ENCODE results near the gene PCDH9.

Gene PCDH9

GRCh38 chr13:67146523-67147130 is 83.5 kb downstream of the PCDH9 start:
- H3K36me3 ChIP-seq (ENCODE audit: low read length), result no peaks in the 10 kb centered on the region
- no peaks in the 10 kb centered on the region for H3K79me2 ChIP-seq (ENCODE audit: insufficient read depth, low read length)
- no peaks in the 10 kb centered on the region for H4K20me1 ChIP-seq (ENCODE audit: low read depth, low read length)
- no peak for TF ChIP-seq CTCF (IDR thresholded peaks at IDR 0.05; ENCODE audit: insufficient read depth, low read length, poor library complexity, severe bottlenecking)
- TF ChIP-seq EZH2phosphoT487 (conservative IDR thresholded peaks at IDR 0.05; ENCODE audit: low read length), result no peak
- no peak overlapping the region for H2AFZ ChIP-seq (ENCODE audit: low read depth, low read length, severe bottlenecking)
- H3F3A ChIP-seq (ENCODE audit: insufficient read depth), result no peaks in the 10 kb centered on the region
- no peak overlapping the region for H3K9ac ChIP-seq (ENCODE audit: low read length)
- H3K27me3 ChIP-seq (ENCODE audit: low read length), result no peaks in the 10 kb centered on the region
- no peak overlapping the region for H3K4me3 ChIP-seq (ENCODE audit: insufficient read depth, low read length, poor library complexity, severe bottlenecking)
- no peak overlapping the region for H3K4me2 ChIP-seq (ENCODE audit: low read depth, low read length, poor library complexity, severe bottlenecking)
- no peaks in the 10 kb centered on the region for H3K9me2 ChIP-seq (replicated peaks; ENCODE audit: insufficient read depth, low read length)
- no peak overlapping the region for H3K27ac ChIP-seq (ENCODE audit: low read depth, low read length)
- no peaks in the 10 kb centered on the region for H3K9me3 ChIP-seq (ENCODE audit: insufficient read depth, low read length)

GRCh38 chr13:67145950-67146349 is 84.2 kb downstream of the PCDH9 start:
- no peak overlapping the region for H3K4me2 ChIP-seq (ENCODE audit: low read depth, low read length, poor library complexity, severe bottlenecking)
- H3K36me3 ChIP-seq (ENCODE audit: low read length), result no peaks in the 10 kb centered on the region
- H4K20me1 ChIP-seq (ENCODE audit: low read depth, low read length), result no peaks in the 10 kb centered on the region
- no peak overlapping the region for H3K4me3 ChIP-seq (ENCODE audit: insufficient read depth, low read length, poor library complexity, severe bottlenecking)
- no peaks in the 10 kb centered on the region for H3K79me2 ChIP-seq (ENCODE audit: insufficient read depth, low read length)
- H3K9me2 ChIP-seq (replicated peaks; ENCODE audit: insufficient read depth, low read length), result no peaks in the 10 kb centered on the region
- H3K27ac ChIP-seq (ENCODE audit: low read depth, low read length), result no peak overlapping the region
- H3K27me3 ChIP-seq (ENCODE audit: low read length), result no peaks in the 10 kb centered on the region
- no peak overlapping the region for H2AFZ ChIP-seq (ENCODE audit: low read depth, low read length, severe bottlenecking)
- TF ChIP-seq CTCF (IDR thresholded peaks at IDR 0.05; ENCODE audit: insufficient read depth, low read length, poor library complexity, severe bottlenecking) (no peak), EZH2phosphoT487 (conservative IDR thresholded peaks at IDR 0.05; ENCODE audit: low read length) (no peak)
- no peaks in the 10 kb centered on the region for H3K9me3 ChIP-seq (ENCODE audit: insufficient read depth, low read length)
- no peak overlapping the region for H3K9ac ChIP-seq (ENCODE audit: low read length)
- no peaks in the 10 kb centered on the region for H3F3A ChIP-seq (ENCODE audit: insufficient read depth)

GRCh38 chr13:67143544-67144115 is 86.5 kb downstream of the PCDH9 start:
- H3K27me3 ChIP-seq (ENCODE audit: low read length), result no peaks in the 10 kb centered on the region
- no peak overlapping the region for H2AFZ ChIP-seq (ENCODE audit: low read depth, low read length, severe bottlenecking)
- TF ChIP-seq EZH2phosphoT487 (conservative IDR thresholded peaks at IDR 0.05; ENCODE audit: low read length) (no peak), CTCF (IDR thresholded peaks at IDR 0.05; ENCODE audit: insufficient read depth, low read length, poor library complexity, severe bottlenecking) (no peak)
- H3F3A ChIP-seq (ENCODE audit: insufficient read depth), result no peaks in the 10 kb centered on the region
- no peaks in the 10 kb centered on the region for H3K36me3 ChIP-seq (ENCODE audit: low read length)
- H3K4me3 ChIP-seq (ENCODE audit: insufficient read depth, low read length, poor library complexity, severe bottlenecking), result no peak overlapping the region
- H3K9ac ChIP-seq (ENCODE audit: low read length), result no peak overlapping the region
- no peak overlapping the region for H3K4me2 ChIP-seq (ENCODE audit: low read depth, low read length, poor library complexity, severe bottlenecking)
- H4K20me1 ChIP-seq (ENCODE audit: low read depth, low read length), result no peaks in the 10 kb centered on the region
- no peaks in the 10 kb centered on the region for H3K9me3 ChIP-seq (ENCODE audit: insufficient read depth, low read length)
- H3K27ac ChIP-seq (ENCODE audit: low read depth, low read length), result no peak overlapping the region
- no peaks in the 10 kb centered on the region for H3K9me2 ChIP-seq (replicated peaks; ENCODE audit: insufficient read depth, low read length)
- H3K79me2 ChIP-seq (ENCODE audit: insufficient read depth, low read length), result no peaks in the 10 kb centered on the region

All from SU-DHL-6 (cell line).